ENCODE measurements around the gene DNAJA1.

The DNAJA1 gene

DNA sequence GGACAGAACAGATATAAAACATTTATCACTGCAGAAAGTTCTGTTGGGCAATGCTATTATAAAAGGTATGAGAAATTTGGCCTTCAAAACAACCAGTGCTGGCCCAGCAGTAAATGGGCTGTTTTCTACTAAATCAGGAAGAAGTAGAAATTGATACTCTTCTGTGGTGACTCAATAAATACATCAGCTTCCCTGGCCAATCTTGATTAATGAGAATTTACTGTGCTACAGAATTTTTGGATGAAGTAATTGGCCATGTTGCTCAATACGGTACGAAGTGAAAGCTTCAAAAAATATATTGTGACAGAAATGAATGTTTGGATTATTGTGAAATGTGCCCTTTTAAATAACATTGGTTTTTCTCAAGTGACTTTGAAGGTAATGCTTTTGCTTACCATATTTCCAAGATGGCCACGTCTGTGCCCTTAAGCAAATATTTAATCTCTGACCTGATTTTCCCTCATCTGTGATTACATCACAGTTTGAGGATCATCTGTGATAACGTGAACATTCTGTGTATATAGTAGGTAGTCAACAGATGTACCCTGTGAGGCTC, 4.2 kb downstream of the DNAJA1 start:
- DNase-seq: peak; percentile 42

DNA sequence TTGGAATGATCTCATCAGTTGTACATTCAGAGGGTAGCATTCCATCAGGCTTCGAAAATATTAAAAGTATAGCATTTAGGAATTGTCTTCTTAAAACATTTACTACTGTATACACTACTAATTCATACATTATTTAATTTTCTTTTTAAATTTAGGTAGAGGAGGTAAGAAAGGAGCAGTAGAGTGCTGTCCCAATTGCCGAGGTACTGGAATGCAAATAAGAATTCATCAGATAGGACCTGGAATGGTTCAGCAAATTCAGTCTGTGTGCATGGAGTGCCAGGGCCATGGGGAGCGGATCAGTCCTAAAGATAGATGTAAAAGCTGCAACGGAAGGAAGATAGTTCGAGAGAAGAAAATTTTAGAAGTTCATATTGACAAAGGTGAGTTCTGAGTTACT, 5.2 kb downstream of the DNAJA1 start:
- no peak for DNase-seq

DNA sequence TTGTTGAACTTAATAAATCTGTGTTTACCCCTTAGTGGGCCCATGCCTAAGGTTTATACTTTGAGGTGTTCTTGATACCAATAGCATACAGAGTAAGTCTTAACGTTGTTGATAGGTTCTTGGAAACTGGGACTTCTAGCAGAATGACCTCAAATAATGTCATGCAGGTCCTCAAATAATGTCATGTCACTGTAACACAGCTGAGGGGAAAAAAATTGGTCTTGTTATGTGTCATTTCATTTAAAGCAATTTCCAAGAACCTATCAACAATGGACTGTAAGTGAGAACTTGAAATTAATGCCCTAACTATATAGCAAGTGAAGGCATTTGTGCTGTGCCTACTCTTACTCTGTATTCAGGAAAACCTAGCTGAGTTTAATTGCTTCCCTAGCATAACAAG, 7.2 kb downstream of the DNAJA1 start:
- no peak for DNase-seq

DNA sequence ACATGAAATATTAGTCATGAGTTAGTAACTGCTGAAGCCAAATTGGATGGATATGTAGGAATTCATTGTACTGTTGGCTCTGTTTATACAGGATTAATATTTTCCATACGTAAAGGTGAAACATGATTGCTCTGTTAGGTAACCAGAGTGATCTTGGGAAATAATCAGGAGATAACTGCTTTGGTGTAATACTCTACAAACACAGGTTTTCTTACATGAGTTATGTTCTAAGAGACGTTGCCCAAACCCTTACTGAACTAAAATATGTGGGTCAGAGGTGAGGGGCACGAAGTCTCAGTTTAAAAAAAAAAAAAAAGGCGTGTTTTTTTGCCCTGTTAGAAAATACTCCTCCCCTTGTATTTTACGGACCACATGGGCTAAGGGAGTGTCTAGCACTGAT, 7.8 kb downstream of the DNAJA1 start:
- DNase-seq: no peak

DNA sequence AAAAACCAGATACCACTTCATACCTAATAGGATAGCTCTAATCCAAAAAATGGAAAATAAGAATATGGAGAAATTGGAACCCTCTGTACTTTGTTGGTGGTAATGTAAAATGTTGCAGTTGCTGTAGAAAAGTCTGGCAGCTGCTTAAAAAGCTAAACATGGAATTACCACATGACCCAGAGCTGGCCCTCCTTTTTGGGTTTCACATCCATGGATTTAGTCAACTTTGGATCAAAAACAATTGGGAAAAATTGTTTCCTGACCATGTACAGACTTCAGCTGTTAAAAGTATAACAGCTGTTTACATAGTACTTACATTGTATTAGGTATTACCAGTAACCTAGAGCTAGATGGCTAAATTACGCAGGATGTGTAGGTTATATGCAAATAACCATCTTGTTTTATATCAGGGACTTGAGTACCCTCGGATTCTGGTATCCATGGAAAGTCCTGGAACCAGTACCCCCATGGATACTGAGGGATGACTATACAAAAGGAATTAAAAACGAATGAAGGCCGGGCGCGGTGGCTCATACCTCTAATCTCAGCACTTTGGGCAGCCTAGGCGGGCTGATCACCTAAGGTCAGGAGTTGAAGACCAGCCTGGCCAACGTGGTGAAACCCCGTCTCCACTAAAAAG, 15.8 kb downstream of the DNAJA1 start:
- no peak for DNase-seq

DNA sequence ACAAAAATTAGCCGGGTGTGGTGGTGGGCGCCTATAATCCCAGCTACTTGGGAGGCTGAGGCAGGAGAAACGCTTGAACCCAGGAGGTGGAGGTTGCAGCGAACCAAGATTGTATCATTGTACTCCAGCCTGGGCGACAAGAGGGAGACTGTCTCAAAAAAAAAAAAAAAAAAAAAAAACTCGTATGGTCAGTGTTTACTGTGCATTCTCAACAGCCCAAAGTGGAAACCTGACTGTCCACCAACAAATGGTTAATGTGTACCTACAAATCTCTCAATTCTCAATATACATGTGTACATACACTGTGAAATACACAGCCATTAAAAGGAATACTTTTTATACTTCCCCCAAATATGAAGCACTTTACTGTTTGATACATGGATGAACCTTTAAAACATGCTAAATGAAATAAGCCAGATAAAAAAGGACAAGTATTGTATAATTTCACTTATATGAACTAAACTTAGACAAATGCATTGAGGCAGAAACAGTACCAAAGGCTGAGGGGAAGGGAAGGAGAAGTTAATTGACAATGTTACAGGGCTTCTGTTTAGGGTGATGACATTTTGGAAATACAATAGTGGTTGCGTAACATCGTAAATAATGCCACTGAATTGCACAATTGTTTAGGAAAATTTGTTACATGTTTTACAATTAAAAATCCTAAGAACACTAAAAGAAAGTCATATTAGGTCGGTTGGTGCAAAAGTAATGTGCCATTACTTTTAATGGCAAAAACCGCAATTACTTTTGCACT, 16.5 kb downstream of the DNAJA1 start:
- no peak for DNase-seq

DNA sequence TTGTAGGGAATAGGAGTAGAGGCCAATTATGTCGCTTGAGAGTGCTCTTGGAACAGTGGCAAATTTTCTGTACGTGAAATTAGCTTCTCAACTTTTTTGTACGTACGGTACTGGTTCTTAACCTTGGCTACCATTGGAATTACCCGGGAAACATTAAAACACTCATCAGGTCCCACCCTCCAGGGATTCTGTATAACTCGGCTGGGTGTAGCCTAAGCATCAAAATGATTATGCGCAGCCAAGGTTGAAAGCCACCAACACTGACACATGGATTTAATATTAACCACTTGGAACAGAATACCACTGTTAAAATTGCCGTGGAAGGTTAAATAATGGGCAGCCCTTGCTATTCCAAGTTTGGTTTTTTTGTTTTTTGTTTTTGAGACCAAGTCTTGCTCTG, 17.4 kb downstream of the DNAJA1 start:
- no peak for DNase-seq

DNA sequence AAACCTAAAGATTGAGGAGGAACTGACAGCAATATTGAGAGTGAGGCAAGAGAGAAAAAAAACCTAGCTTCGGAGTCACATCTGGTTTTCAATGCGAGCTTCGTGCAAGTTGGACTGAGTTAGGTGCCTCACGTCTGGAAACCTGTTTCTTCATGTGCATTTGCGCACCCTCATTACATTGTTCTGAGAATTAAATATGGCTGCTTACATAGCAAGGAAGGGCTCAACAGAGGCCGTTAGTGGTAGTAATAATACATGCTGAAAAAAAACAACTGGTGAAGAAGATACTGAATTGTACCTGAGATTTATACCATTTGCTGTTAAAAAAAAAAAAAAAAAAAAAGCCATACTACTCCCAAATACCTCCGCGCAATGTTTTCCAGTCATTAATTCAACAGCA, 18.6 kb downstream of the DNAJA1 start:
- DNase-seq: no peak

DNA sequence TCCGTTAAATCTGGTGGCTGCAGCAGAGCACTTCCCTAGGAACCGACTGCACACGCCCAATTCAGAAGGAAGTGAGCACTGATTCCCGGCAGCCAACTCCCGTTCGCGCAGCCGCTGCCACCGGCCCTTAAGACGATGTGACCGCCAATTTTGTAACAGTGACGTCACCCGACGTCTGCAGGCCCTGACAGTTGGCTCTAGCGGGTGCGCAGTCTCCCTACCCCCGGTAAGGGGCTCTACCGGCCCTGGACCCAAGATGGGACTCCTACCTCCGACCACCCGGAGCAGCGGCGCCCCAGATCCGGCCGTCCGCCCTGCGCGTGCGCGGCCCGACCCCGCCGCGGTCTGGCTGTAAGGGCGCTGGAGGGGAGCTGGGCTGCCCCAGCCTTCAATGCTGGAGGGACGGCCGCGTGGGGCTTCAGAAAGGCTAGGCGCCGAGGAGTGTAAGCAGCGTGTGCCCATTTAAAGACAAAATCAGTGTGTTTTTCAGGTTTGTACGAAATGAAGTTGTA, 19.1 kb downstream of the DNAJA1 start:
- DNase-seq: peak; percentile 91

DNA sequence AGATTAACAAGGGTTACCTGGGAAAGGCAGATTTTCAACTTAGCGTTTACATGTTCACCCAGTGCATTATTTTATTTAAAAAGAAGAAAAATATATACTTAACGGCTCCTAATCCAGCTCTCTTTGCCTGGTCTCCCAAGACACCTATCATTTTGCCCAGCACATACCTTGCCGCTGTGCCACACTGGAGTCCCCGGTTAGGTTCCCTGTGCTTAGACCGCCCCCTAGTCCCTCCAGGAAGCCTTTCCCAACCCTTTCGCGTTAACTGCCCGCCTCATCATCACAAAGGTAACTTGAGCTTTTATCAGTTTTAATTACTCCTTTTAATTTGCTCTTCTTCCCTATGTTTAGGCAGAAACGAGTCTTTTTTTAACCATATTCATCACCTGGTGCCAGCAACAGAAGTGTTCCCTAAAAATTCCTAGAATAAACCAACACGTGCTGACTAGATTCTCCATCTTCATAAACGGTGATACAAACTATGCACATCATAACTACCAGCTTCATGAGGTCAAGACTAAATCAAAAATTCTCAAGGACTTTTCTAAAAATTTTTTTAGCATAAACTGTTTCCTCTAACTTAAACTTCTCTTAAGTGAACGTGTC, 19.7 kb downstream of the DNAJA1 start:
- DNase-seq: peak; percentile 21

DNA sequence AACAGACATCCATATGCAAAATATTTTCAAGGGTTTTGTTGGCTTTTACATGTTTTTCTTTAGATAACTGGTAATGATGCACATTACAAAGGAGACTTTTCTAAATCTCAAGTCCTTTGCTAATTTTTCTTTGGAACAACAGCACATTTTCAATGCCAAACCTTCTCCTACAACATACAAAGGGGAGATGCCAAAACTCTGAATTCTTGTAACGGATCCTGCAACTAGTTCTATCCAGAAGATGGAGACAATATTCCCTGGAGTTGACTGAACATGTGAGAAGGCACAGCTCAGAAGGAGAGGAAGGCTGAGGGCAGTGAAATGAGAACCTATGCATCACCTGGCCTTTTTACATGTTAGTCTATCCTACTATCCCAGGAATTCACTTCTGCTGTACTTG, 21.0 kb downstream of the DNAJA1 start:
- no peak for DNase-seq

DNA sequence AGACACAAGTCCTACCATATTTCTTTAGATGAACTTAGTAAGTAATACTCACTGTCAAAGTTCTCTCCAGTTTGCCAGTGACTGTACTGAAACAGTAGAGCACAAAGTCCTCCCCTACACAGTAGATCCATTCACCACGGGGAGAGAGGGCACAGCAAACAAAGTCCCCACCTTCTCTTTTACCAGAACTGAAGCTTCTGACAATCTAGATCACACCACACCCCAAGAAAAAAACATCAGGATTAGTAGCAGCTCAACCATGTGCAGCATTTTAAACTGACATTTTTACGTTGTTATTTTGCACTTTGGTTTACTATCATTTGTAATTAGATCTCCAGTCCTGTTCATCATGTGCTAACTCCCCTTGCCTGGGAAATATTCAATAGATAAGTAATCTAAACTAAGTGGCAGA, 23.0 kb downstream of the DNAJA1 start:
- DNase-seq: no peak

DNA sequence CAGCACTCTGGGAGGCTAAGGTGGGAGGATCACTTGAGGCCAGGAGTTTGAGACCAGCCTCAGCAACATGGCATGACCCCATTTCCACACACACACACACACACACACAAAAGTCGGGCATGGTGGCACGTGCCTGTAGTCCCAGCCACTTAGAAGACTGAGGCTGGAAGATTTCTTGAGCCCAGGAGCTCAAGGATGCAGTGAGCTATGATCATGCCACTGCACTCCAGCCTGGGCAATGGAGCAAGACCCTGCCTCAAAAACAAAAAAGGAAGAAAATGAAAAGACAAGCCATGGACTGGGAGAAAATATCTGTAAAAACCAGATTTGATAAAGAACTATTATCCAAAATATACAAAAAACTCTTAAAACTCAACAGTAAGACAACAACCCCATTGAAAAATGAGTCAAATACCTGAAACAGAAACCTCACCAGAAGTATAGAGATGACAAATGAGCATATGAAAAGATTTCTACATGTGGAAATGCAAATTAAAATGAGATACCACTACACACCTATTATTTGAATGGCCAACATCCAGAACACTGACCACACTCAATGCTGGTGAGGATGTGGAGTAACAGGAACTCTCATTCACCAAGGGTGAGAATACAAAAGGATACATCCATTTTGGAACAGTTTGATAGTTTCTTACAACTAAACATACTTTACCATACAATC, 24.7 kb downstream of the DNAJA1 start:
- no peak for DNase-seq

DNA sequence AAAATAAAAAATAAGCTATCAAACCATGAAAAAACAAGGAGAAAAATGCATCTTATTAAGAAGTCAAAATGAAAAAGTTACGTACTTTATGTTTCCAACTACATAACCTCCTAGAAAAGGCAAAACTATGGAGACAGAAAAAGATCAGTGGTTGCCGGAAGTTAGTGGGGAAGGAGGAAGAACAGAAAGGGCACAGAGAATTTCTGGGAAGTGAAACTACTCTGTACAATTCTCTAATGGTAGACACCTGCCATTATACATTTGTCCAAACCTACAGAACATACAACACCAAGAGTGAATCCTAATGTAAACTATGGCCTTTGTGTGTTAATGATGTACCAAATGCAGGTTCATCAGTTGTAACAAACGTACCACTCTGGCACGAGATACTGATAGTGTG, 26.1 kb downstream of the DNAJA1 start:
- no peak for DNase-seq

DNA sequence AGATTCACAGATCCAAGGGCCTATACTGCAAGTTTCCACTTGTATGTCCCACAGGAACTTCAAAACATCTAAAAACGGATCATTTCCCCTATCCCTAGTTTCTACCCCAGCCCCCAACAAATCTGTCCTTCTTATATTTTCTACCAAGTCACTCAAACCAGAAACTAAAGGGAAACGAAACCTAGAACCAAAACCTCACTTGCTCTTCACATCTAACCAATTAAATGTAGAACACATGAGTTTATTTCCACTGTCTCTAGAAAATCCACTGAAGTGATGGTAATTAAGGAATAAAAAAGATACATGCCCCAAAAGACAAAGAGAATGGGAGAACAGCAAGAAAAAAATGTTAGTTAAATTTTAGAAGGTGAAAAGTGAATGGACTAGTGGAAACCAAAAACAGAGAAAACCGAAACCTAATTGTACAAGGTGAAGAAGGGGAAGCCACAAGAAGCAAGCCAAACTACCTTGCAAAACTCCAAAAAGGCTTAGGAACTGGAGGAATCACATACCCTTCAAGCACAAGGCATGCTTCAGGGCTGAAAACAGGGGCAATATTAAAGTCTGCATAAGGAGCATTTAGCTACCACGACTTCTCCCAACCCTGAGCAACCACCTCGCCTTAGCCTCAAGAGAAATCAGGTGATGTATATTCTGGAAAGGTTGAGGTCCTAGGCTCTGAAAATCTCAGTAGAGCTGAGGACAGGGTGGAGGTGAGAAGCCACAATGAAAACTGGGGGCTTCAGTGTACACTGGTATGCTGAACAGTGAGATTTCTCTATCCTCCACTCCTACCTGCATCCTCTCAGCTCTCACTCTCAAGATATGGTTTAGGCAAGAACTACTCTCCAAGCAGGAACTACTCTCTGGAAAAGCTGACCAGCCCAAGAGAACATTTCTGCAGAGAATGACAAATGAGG, 40.3 kb downstream of the DNAJA1 start:
- no peak for DNase-seq

DNA sequence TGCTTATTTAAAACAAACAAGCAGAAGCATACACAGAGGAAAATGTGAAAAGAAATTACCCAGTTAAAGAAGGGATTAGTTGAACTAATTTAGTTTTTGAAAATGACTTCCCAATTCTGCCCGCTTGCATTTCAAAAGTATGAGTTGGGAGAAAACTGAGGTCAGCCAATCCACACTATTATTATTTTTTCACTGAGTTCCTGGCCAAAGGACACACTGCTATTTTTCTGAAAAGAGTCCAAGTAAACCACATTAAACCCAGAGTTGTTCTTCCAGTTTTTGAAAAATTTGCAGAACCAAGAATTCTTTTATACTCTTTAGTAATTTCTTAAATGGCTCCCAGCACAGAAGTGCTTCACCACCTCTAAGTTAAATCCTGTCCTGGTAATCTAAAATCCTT, 43.9 kb downstream of the DNAJA1 start:
- no peak for DNase-seq

DNA sequence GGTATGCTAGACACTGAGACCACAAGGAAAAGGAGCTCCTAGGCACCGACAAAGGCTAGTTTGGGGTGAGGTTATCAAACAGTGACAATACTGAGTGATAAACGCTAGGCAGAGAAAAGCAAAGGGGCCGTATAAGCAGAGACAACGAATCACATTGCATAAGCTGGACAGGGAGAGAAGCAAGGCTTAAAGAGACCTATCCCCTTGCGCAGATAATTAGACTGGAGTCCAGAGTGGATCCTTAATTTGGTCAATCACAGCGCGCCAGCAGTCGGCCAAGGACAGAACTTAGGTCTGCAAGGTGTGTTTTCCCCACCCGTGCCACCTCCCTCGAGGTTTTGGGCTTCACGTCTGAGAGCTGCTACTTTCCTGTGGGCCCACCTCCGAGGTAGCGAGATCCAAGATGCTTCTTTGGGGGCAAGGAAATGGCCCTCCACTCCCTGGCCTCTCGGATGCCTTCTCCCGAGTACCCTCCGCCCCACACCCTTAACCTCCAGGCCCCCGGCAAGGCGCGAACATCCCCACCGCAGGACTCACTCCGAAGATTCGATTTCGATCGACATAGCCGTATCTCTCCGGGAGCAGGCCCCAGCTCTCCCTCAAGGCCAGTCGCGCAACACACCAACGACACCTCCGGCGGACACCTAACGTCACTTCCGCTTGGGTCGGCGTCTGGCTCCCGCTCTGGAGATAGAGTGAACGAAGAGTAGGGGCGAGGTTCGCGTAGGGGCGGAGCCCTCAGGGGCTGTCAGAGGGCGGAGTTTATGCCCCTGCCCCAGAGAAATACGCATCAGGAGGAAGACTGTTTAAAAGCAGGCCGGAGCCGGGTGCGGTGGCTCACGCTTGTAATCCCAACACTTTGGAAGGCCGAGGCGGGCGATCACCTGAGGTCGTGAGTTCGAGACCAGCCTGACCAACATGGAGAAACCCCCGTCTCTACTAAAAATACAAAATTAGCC, 51.3 kb downstream of the DNAJA1 start, which contains the start of gene SMU1:
Gene SMU1, minus strand, starts transcription at position 629 of the 959 bp plus-strand sequence. Its CDS starts 66 bp downstream, at position 563.
- peak; percentile 98 for DNase-seq

DNA sequence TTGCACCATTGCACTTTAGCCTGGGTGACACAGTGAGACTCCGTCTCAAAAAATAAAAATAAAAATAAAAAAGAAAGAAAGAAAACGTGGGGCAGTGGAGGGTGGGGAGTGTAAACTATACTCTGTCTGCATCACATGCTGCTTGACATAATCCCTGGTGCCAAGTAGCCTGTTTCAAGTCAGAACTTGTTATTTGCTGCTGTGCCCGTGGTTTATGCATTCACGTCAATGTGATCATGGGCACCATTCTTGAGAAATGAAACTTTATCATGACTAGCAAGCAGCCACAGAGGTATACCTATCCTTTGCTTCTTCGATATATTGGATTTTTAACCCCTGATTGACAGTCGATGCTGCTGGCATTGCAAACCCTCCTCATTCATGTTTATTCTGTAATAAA, 55.5 kb downstream of the DNAJA1 start:
- DNase-seq: no peak

DNA sequence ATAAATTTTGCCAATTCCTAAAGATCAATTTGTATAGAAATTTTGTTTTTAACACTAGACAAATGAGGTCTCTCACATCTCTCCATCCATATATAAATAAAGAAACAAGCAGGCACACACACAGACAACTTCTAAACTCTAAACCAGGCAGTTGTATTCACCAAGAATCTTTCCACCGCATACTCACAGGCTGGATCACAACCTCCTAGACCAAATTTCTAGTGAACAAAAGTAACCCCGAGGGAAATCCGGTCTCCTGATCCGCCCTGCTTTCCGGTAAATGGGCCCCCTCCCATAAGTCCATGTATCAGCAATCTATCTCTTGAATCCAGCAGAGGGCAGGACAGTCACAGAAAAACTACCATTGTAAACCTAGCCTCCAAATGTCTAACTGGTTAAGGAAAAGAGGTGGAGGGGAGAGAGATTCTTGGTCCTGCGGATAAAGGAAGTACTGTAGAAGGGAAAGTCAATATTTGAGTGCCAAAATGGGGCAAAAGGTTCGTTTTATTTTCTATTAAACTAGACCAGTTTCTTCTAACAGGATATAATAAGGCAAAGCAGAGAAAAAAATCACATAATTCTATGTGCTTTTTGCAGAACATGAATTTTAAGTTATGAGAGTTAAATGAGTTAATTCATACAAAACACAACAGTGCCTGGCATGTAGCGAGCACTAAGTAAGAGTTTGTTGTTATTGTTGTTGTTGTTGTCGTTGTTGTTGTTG, 56.2 kb downstream of the DNAJA1 start:
- DNase-seq: peak; percentile 89

DNA sequence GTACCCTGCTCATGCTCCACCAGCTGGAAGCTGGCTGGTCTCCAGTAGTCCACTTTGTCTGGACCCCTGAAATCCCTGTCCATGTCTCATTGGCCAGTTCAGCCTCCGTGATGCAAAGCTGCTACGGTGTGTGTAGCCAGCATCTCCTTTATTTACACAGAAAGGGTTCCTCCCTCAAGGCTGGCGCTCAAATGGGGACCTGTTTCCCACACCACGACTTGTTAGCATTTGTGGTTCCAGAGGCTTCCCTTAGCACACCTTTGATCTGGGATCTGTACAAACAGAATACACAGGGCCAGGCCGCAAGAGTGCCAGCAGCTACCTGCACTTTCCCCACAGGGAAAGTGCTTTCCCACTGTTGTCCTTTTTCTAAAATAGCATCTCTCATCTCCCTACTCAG, 57.1 kb downstream of the DNAJA1 start:
- no peak for DNase-seq
